H9 (cell line): Measurements from ENCODE around the gene PCNX3. TPM values are rescaled to one million over a fixed set of nuclear protein-coding genes. Genes with fewer than 3 reads are reported as not detected.

ENCODE experiments used
- DNase-seq: peaks from one replicate; pipeline ENCODE4 v3.0.0-alpha.2; 2017
- H2AFZ ChIP-seq: one replicate; pipeline ENCODE4 v1.6.1; 2013; ENCODE audit warnings: mild to moderate bottlenecking, low read length, control low read depth, moderate library complexity
- H2AK5ac ChIP-seq: 2 replicates; pipeline ENCODE4 v1.6.1; 2013; ENCODE audit warnings: low read length, control low read depth, mixed read lengths; ENCODE audit not compliant: insufficient read length
- H2BK120ac ChIP-seq: one replicate; pipeline ENCODE4 v1.6.1; 2013; ENCODE audit warnings: low read depth, mild to moderate bottlenecking, low read length, control low read depth, inconsistent platforms; ENCODE audit not compliant: poor library complexity, severe bottlenecking
- H2BK12ac ChIP-seq: 2 replicates; pipeline ENCODE4 v1.6.1; 2013; ENCODE audit warnings: low read length, control low read depth, mixed read lengths, low read depth; ENCODE audit not compliant: insufficient read length
- H2BK15ac ChIP-seq: 2 replicates; pipeline ENCODE4 v1.6.1; 2013; ENCODE audit warnings: low read depth, low read length, control low read depth
- H2BK20ac ChIP-seq: one replicate; pipeline ENCODE4 v1.6.1; 2013; ENCODE audit warnings: low read depth, mild to moderate bottlenecking, low read length, control low read depth, inconsistent platforms; ENCODE audit not compliant: poor library complexity, severe bottlenecking
- H2BK5ac ChIP-seq: 2 replicates; pipeline ENCODE4 v1.6.1; 2013; ENCODE audit warnings: low read length, control low read depth, mixed read lengths; ENCODE audit not compliant: insufficient read length
- H3K14ac ChIP-seq: 2 replicates; pipeline ENCODE4 v1.6.1; 2013; ENCODE audit warnings: low read length, control low read depth; ENCODE audit not compliant: insufficient read depth
- H3K18ac ChIP-seq: 2 replicates; pipeline ENCODE4 v1.6.1; 2013; ENCODE audit warnings: low read depth, mild to moderate bottlenecking, mixed read lengths, low read length, control low read depth; ENCODE audit not compliant: insufficient read length
- H3K23ac ChIP-seq: 2 replicates; pipeline ENCODE4 v1.6.1; 2013; ENCODE audit warnings: low read length, control low read depth, mixed read lengths, low read depth; ENCODE audit not compliant: insufficient read length
- H3K23me2 ChIP-seq: 2 replicates; pipeline ENCODE4 v1.6.1; 2013; ENCODE audit warnings: low read depth, mild to moderate bottlenecking, mixed read lengths, low read length, control low read depth; ENCODE audit not compliant: insufficient read length, poor library complexity, severe bottlenecking
- H3K27ac ChIP-seq: 2 replicates; pipeline ENCODE4 v1.5.1; 2013; ENCODE audit warnings: low read length, control low read depth, mixed read lengths, low read depth; ENCODE audit not compliant: insufficient read length
- H3K27me3 ChIP-seq: 2 replicates; pipeline ENCODE4 v1.6.1; 2013; ENCODE audit warnings: low read length, control low read depth, inconsistent platforms; ENCODE audit not compliant: insufficient read depth
- H3K4ac ChIP-seq: 2 replicates; pipeline ENCODE4 v1.6.1; 2013; ENCODE audit warnings: low read depth, mild to moderate bottlenecking, control low read depth, inconsistent platforms, low read length, moderate library complexity
- H3K4me1 ChIP-seq: 2 replicates; pipeline ENCODE4 v1.6.1; 2013; ENCODE audit warnings: low read length, control low read depth, inconsistent platforms; ENCODE audit not compliant: insufficient read depth
- H3K4me2 ChIP-seq: 2 replicates; pipeline ENCODE4 v1.6.1; 2013; ENCODE audit warnings: low read length, control low read depth, mixed read lengths; ENCODE audit not compliant: insufficient read length, insufficient read depth
- H3K56ac ChIP-seq: 2 replicates; pipeline ENCODE4 v1.6.1; 2013; ENCODE audit warnings: low read depth, mild to moderate bottlenecking, mixed read lengths, low read length, control low read depth; ENCODE audit not compliant: insufficient read length
- H3K79me1 ChIP-seq: 2 replicates; pipeline ENCODE4 v1.6.1; 2013; ENCODE audit warnings: low read depth, mild to moderate bottlenecking, moderate library complexity, low read length, control low read depth, inconsistent platforms; ENCODE audit not compliant: insufficient read depth, poor library complexity, severe bottlenecking
- H3K79me2 ChIP-seq: 2 replicates; pipeline ENCODE4 v1.6.1; 2013; ENCODE audit warnings: low read length, control low read depth, inconsistent platforms; ENCODE audit not compliant: insufficient read depth
- H3K9ac ChIP-seq: 2 replicates; pipeline ENCODE4 v1.6.1; 2013; ENCODE audit warnings: low read length, control low read depth, mixed read lengths; ENCODE audit not compliant: insufficient read length; ENCODE audit errors: extremely low read depth
- H3K9me3 ChIP-seq: one replicate; pipeline ENCODE4 v1.6.1; 2013; ENCODE audit warnings: low read depth, low read length, inconsistent platforms; ENCODE audit not compliant: control insufficient read depth
- H3T11ph ChIP-seq: one replicate; pipeline ENCODE4 v1.6.1; 2013; ENCODE audit warnings: mild to moderate bottlenecking, low read length, control low read depth, inconsistent platforms
- H4K20me1 ChIP-seq: one replicate; pipeline ENCODE4 v1.6.1; 2013; ENCODE audit not compliant: control insufficient read depth, insufficient read length, insufficient read depth
- H4K5ac ChIP-seq: 2 replicates; pipeline ENCODE4 v1.6.1; 2013; ENCODE audit warnings: low read depth, mild to moderate bottlenecking, mixed read lengths, low read length, control low read depth; ENCODE audit not compliant: insufficient read length
- H4K8ac ChIP-seq: replicated peaks from 2 replicates; pipeline ENCODE4 v1.6.1; 2013; ENCODE audit warnings: low read length, control low read depth, mixed read lengths, low read depth; ENCODE audit not compliant: insufficient read length
- H4K91ac ChIP-seq: 2 replicates; pipeline ENCODE4 v1.6.1; 2013; ENCODE audit warnings: low read depth, mild to moderate bottlenecking, moderate library complexity, mixed read lengths, low read length, control low read depth; ENCODE audit not compliant: insufficient read length
- H3K27ac Mint-ChIP-seq, 3 experiments: 2 replicates in 2 of 3; 3 replicates in 1 of 3; pipeline ENCODE4 v1.8.0; 2020 to 2021; ENCODE audit warnings: mixed read lengths in 3 of 3, mild to moderate bottlenecking in 1 of 3, moderate library complexity in 1 of 3
- H3K27me3 Mint-ChIP-seq: 2 replicates; pipeline ENCODE4 v1.8.0; 2021; ENCODE audit warnings: low read depth, mild to moderate bottlenecking, moderate library complexity, mixed read lengths
- H3K36me3 Mint-ChIP-seq, 3 experiments: 2 replicates in 2 of 3; 3 replicates in 1 of 3; pipeline ENCODE4 v1.8.0; 2020 to 2021; ENCODE audit warnings: low read depth in 3 of 3, mixed read lengths in 3 of 3; ENCODE audit not compliant: insufficient read depth in 1 of 3
- H3K4me1 Mint-ChIP-seq, 2 experiments: 2 replicates each; pipeline ENCODE4 v1.8.0; 2020; ENCODE audit warnings: mixed read lengths in 2 of 2
- H3K4me3 Mint-ChIP-seq, 2 experiments: 2 replicates in 1 of 2; 3 replicates in 1 of 2; pipeline ENCODE4 v1.8.0; 2020 to 2021; ENCODE audit warnings: mild to moderate bottlenecking in 2 of 2, mixed read lengths in 2 of 2, moderate library complexity in 1 of 2
- H3K9me3 Mint-ChIP-seq, 2 experiments: 2 replicates in 1 of 2; 3 replicates in 1 of 2; pipeline ENCODE4 v1.8.0; 2020; ENCODE audit warnings: mild to moderate bottlenecking in 2 of 2, mixed read lengths in 2 of 2, moderate library complexity in 1 of 2
- WGBS: extraction: QIAGEN DNeasy Blood & Tissue Kit; methylation state at CpG from one replicate; pipeline ENCODE4 v1.1.7; 2013; ENCODE audit warnings: missing lambda C conversion rate, low lambda C conversion rate, mixed read lengths; ENCODE audit not compliant: insufficient read length; ENCODE audit errors: extremely low coverage; 5-methylcytosine and 5-hydroxymethylcytosine counted together
- total RNA-seq: library from RNA; stranded (reverse); gene quantifications from 2 replicates; pipeline ENCODE4 v1.2.1, GENCODE V29; 2021
- TF ChIP-seq, protein P1 (sequence below): fragments of 200-600 bp; sonication (generic); conservative IDR thresholded peaks from 3 replicates; pipeline ENCODE4 v1.8.0; 2021; ENCODE audit warnings: antibody characterized with exemption, mild to moderate bottlenecking

Gene PCNX3
- total RNA-seq, 1 experiment from 2014 or later = 50.5 TPM

DNA sequence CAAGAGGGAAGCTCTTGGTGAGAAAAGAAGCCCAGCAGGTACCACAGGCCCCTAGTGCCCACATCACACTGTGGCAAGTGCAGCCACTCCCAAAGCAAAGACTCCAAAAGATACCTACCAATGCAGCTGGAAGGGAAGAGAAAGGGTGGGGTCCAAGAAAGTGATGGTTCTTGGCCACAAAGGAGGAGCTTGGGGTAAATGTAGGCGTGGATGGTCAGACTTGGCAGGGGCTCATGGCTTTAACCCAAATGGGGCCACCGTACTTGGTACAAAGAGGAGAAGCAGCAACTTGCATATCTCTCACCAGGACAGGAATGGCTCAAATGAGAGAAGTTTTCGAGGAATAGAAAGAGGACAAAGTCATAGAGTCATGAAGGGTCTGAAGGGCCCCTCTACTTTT, 6.3 kb upstream of the PCNX3 start:
- no peak for DNase-seq
- TF ChIP-seq, protein P1, sequence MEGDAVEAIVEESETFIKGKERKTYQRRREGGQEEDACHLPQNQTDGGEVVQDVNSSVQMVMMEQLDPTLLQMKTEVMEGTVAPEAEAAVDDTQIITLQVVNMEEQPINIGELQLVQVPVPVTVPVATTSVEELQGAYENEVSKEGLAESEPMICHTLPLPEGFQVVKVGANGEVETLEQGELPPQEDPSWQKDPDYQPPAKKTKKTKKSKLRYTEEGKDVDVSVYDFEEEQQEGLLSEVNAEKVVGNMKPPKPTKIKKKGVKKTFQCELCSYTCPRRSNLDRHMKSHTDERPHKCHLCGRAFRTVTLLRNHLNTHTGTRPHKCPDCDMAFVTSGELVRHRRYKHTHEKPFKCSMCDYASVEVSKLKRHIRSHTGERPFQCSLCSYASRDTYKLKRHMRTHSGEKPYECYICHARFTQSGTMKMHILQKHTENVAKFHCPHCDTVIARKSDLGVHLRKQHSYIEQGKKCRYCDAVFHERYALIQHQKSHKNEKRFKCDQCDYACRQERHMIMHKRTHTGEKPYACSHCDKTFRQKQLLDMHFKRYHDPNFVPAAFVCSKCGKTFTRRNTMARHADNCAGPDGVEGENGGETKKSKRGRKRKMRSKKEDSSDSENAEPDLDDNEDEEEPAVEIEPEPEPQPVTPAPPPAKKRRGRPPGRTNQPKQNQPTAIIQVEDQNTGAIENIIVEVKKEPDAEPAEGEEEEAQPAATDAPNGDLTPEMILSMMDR = no peak
- Histone ChIP-seq H3K4ac (no peak overlapping the region), H3K23ac (no peak overlapping the region), H3K27ac (no peak overlapping the region), H4K20me1 (no peaks in the 10 kb centered on the region), H3K14ac (no peak overlapping the region), H2BK120ac (no peak overlapping the region), H3K4me2 (no peak overlapping the region), H4K8ac (no peak overlapping the region), H2BK20ac (no peak overlapping the region), H3K79me2 (no peaks in the 10 kb centered on the region; the same call in 1 of the 2 replicates), H2BK15ac (no peak overlapping the region), H3T11ph (no peak overlapping the region), H3K79me1 (peaks cover 3% of the 10 kb centered on the region), H2BK12ac (no peak overlapping the region), H3K9me3 (no peaks in the 10 kb centered on the region), H2AFZ (no peak overlapping the region), H2AK5ac (no peak overlapping the region), H3K23me2 (peaks cover 13% of the 10 kb centered on the region), H3K4me1 (no peaks in the 10 kb centered on the region; the same call in 1 of the 2 replicates), H4K91ac (no peak overlapping the region), H3K56ac (no peak overlapping the region), H3K27me3 (no peaks in the 10 kb centered on the region), H4K5ac (no peak overlapping the region), H2BK5ac (no peak overlapping the region), H3K18ac (no peak overlapping the region), H3K9ac (no peak overlapping the region)
- peaks cover 10 to 50% (median 49%) of the 10 kb centered on the region in 3 experiments; a peak in 6 of 7 replicates for H3K36me3 Mint-ChIP-seq
- no peaks in the 10 kb centered on the region for H3K9me3 Mint-ChIP-seq
- H3K4me3 Mint-ChIP-seq = no peak overlapping the region
- WGBS = no CpG with 5 or more reads among the region's 3 CpGs
- no peaks in the 10 kb centered on the region; the same call in 1 of the 2 replicates for H3K27me3 Mint-ChIP-seq
- peaks cover 16 to 33% of the 10 kb centered on the region in 2 experiments for H3K4me1 Mint-ChIP-seq
- no peak overlapping the region for H3K27ac Mint-ChIP-seq
